HEK293 (cell line): ENCODE results near the gene ALS2CL.

ENCODE experiments used
- CTCF ChIA-PET: fragments of 350-600 bp; formaldehyde crosslinking; extraction: SDS; loops from one replicate; lab custom pipeline; 2021; ENCODE audit warnings: antibody characterized with exemption; lab: Yijun Ruan, JAX
- POLR2A ChIA-PET: fragments of 300-600 bp; formaldehyde crosslinking; extraction: SDS; loops from one replicate; lab custom pipeline; 2020; ENCODE audit warnings: antibody characterized with exemption, inconsistent platforms; lab: Yijun Ruan, JAX
- H3K27ac ChIP-seq: fragments of 200-500 bp; sonication (Bioruptor generic); 2 replicates; pipeline ENCODE4 v1.5.1; 2014; ENCODE audit warnings: low read depth, low read length, control low read depth, inconsistent platforms; ENCODE audit errors: extremely low read depth
- H3K36me3 ChIP-seq, 2 experiments: fragments of 200-500 bp in 1 of 2; sonication (Bioruptor generic) in 1 of 2; 1 replicate in 1 of 2; 2 replicates in 1 of 2; pipeline ENCODE4 v1.5.1; 2014 to 2017; ENCODE audit warnings: inconsistent platforms in 2 of 2, low read length in 2 of 2; ENCODE audit not compliant: control insufficient read depth in 2 of 2, insufficient read depth in 1 of 2
- H3K4me1 ChIP-seq: fragments of 200-500 bp; sonication (Bioruptor generic); 2 replicates; pipeline ENCODE4 v1.5.1; 2014; ENCODE audit warnings: mild to moderate bottlenecking, low read length, inconsistent platforms; ENCODE audit not compliant: control insufficient read depth, insufficient read depth
- H3K4me3 ChIP-seq: 2 replicates; pipeline ENCODE4 v1.5.1; 2011; ENCODE audit warnings: low read depth, mild to moderate bottlenecking, control low read depth, low read length, moderate library complexity
- H3K9me3 ChIP-seq: fragments of 200-500 bp; sonication (Bioruptor generic); 2 replicates; pipeline ENCODE4 v1.5.1; 2014; ENCODE audit warnings: low read depth, low read length, inconsistent platforms; ENCODE audit not compliant: control insufficient read depth, insufficient read depth
- BCL11A ChIP-seq: fragments of 450-650 bp; formaldehyde crosslinking; IDR thresholded peaks from 2 replicates; pipeline ENCODE4 v1.5.1; 2016; ENCODE audit warnings: low read depth, missing biosample characterization, missing genetic modification characterization
- EGR2 ChIP-seq: fragments of 450-650 bp; formaldehyde crosslinking; IDR thresholded peaks from 2 replicates; pipeline ENCODE4 v1.5.1; 2016; ENCODE audit warnings: low read depth, missing biosample characterization, missing genetic modification characterization
- KLF9 ChIP-seq: fragments of 450-650 bp; formaldehyde crosslinking; IDR thresholded peaks from 2 replicates; pipeline ENCODE4 v1.5.1; 2016; ENCODE audit warnings: missing biosample characterization, missing genetic modification characterization, low read depth
- OSR2 ChIP-seq: fragments of 450-650 bp; formaldehyde crosslinking; IDR thresholded peaks from 2 replicates; pipeline ENCODE4 v1.5.1; 2016; ENCODE audit warnings: missing biosample characterization, missing genetic modification characterization
- RBAK ChIP-seq: fragments of 450-650 bp; formaldehyde crosslinking; IDR thresholded peaks from 2 replicates; pipeline ENCODE4 v1.5.1; 2016; ENCODE audit warnings: missing biosample characterization, missing genetic modification characterization
- SCRT2 ChIP-seq: fragments of 450-650 bp; formaldehyde crosslinking; IDR thresholded peaks from 2 replicates; pipeline ENCODE4 v1.5.1; 2016; ENCODE audit warnings: missing biosample characterization, missing genetic modification characterization
- YY1 ChIP-seq: fragments of 450-650 bp; formaldehyde crosslinking; IDR thresholded peaks from 2 replicates; pipeline ENCODE4 v1.5.1; 2018; ENCODE audit warnings: missing biosample characterization, missing genetic modification characterization
- YY2 ChIP-seq: fragments of 450-650 bp; formaldehyde crosslinking; IDR thresholded peaks from 2 replicates; pipeline ENCODE4 v1.5.1; 2016; ENCODE audit warnings: missing biosample characterization, missing genetic modification characterization
- ZBTB48 ChIP-seq: fragments of 450-650 bp; formaldehyde crosslinking; IDR thresholded peaks from 2 replicates; pipeline ENCODE4 v1.5.1; 2016; ENCODE audit warnings: missing biosample characterization, missing genetic modification characterization
- ZFP41 ChIP-seq: fragments of 450-650 bp; formaldehyde crosslinking; IDR thresholded peaks from 2 replicates; pipeline ENCODE4 v1.5.1; 2016; ENCODE audit warnings: missing biosample characterization, missing genetic modification characterization, borderline replicate concordance
- ZNF121 ChIP-seq: fragments of 450-650 bp; formaldehyde crosslinking; IDR thresholded peaks from 2 replicates; pipeline ENCODE4 v1.5.1; 2016; ENCODE audit warnings: missing biosample characterization, missing genetic modification characterization
- ZNF16 ChIP-seq: fragments of 450-650 bp; formaldehyde crosslinking; IDR thresholded peaks from 2 replicates; pipeline ENCODE4 v1.5.1; 2016; ENCODE audit warnings: low read depth, missing biosample characterization, missing genetic modification characterization
- ZNF19 ChIP-seq: fragments of 450-650 bp; formaldehyde crosslinking; IDR thresholded peaks from 2 replicates; pipeline ENCODE4; 2016; ENCODE audit warnings: missing biosample characterization, missing genetic modification characterization, low read depth
- ZNF335 ChIP-seq: fragments of 450-650 bp; formaldehyde crosslinking; conservative IDR thresholded peaks from 2 replicates; pipeline ENCODE4 v1.5.1; 2016; ENCODE audit warnings: missing biosample characterization, missing genetic modification characterization
- ZNF404 ChIP-seq: fragments of 450-650 bp; formaldehyde crosslinking; IDR thresholded peaks from 2 replicates; pipeline ENCODE4 v1.5.1; 2017; ENCODE audit warnings: missing biosample characterization, missing genetic modification characterization
- ZNF555 ChIP-seq: fragments of 450-650 bp; formaldehyde crosslinking; conservative IDR thresholded peaks from 2 replicates; pipeline ENCODE4 v1.5.1; 2017; ENCODE audit warnings: missing biosample characterization, mild to moderate bottlenecking, missing genetic modification characterization, inconsistent platforms
- ZNF558 ChIP-seq: fragments of 450-650 bp; formaldehyde crosslinking; IDR thresholded peaks from 2 replicates; pipeline ENCODE4 v1.5.1; 2016; ENCODE audit warnings: missing biosample characterization, missing genetic modification characterization
- ZNF654 ChIP-seq: fragments of 450-650 bp; formaldehyde crosslinking; IDR thresholded peaks from 2 replicates; pipeline ENCODE4 v1.5.1; 2016; ENCODE audit warnings: low read depth, missing biosample characterization, missing genetic modification characterization
- ZNF707 ChIP-seq: fragments of 450-650 bp; formaldehyde crosslinking; IDR thresholded peaks from 2 replicates; pipeline ENCODE4 v1.5.1; 2016; ENCODE audit warnings: missing biosample characterization, missing genetic modification characterization
- ZNF785 ChIP-seq: fragments of 450-650 bp; formaldehyde crosslinking; IDR thresholded peaks from 2 replicates; pipeline ENCODE4 v1.5.1; 2016; ENCODE audit warnings: missing biosample characterization, missing genetic modification characterization
- ZXDB ChIP-seq: fragments of 450-650 bp; formaldehyde crosslinking; IDR thresholded peaks from 2 replicates; pipeline ENCODE4 v1.5.1; 2016; ENCODE audit warnings: missing biosample characterization, missing genetic modification characterization
- TF ChIP-seq, protein P1 (sequence below): fragments of 450-650 bp; formaldehyde crosslinking; IDR thresholded peaks from 2 replicates; pipeline ENCODE4 v1.5.1; 2016; ENCODE audit warnings: missing biosample characterization, missing genetic modification characterization
- TF ChIP-seq, protein P2 (sequence below): fragments of 450-650 bp; formaldehyde crosslinking; IDR thresholded peaks from 2 replicates; pipeline ENCODE4 v1.5.1; 2016; ENCODE audit warnings: missing biosample characterization, missing genetic modification characterization
- TF ChIP-seq, protein P3 (sequence below): fragments of 450-650 bp; formaldehyde crosslinking; IDR thresholded peaks from 2 replicates; pipeline ENCODE4 v1.5.1; 2016; ENCODE audit warnings: missing biosample characterization, missing genetic modification characterization, borderline replicate concordance
- TF ChIP-seq, protein P4 (sequence below): fragments of 450-650 bp; formaldehyde crosslinking; IDR thresholded peaks from 2 replicates; pipeline ENCODE4 v1.5.1; 2016; ENCODE audit warnings: missing biosample characterization, missing genetic modification characterization

ALS2CL gene

DNA sequence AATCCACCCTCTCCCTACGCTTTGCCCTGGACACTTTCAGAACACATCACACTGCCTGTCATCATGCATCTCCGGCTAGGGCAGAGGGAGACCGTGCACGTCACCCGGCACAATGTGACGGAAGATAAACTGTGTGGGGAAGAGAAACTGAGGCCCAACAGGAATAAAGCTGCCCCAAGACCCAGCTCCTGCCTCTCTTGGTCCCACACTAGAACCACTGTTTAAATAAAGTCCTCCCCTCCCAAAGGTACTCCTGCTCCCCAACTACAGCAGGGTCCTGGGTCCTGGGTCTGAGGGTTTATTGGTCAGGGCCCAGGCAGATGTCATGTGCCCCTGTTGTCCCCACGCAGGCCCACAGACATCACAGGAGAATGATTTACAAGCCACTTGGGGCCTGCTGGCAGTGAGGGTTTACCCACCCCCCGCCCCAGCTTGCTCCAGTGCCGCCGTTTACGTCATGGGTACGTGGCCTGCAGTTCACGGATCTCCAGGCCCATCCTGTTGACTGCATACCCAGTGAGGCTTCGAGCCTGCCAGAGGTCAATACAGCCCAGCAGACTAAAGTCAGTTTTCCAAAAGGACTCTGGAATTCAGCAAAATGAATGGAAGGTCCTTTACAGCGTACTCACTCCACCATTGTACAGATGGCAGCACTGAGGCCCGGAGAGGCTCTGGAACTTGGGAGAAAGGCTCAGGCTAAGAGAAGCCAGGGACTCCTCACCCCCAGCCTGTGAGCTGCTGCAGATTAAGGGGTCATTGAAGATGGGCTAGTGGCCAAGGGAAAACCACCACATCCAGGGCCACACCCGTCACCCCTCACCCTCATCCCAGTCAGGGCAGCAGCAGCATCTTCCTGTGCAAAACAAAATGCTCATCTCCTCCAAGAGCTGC, 23.2 kb downstream of the ALS2CL start (continued):
- TF ChIP-seq ZNF558 (no peak), ZNF785 (tag by site-specific recombination) (no peak), BCL11A (tag by site-specific recombination) (no peak), RBAK (tag by site-specific recombination) (no peak)
- TF ChIP-seq, protein P1, sequence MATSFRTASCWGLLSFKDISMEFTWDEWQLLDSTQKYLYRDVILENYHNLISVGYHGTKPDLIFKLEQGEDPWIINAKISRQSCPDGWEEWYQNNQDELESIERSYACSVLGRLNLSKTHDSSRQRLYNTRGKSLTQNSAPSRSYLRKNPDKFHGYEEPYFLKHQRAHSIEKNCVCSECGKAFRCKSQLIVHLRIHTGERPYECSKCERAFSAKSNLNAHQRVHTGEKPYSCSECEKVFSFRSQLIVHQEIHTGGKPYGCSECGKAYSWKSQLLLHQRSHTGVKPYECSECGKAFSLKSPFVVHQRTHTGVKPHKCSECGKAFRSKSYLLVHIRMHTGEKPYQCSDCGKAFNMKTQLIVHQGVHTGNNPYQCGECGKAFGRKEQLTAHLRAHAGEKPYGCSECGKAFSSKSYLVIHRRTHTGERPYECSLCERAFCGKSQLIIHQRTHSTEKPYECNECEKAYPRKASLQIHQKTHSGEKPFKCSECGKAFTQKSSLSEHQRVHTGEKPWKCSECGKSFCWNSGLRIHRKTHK: no peak
- TF ChIP-seq, protein P2, sequence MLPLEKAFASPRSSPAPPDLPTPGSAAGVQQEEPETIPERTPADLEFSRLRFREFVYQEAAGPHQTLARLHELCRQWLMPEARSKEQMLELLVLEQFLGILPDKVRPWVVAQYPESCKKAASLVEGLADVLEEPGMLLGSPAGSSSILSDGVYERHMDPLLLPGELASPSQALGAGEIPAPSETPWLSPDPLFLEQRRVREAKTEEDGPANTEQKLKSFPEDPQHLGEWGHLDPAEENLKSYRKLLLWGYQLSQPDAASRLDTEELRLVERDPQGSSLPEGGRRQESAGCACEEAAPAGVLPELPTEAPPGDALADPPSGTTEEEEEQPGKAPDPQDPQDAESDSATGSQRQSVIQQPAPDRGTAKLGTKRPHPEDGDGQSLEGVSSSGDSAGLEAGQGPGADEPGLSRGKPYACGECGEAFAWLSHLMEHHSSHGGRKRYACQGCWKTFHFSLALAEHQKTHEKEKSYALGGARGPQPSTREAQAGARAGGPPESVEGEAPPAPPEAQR (tag by site-specific recombination): no peak

DNA sequence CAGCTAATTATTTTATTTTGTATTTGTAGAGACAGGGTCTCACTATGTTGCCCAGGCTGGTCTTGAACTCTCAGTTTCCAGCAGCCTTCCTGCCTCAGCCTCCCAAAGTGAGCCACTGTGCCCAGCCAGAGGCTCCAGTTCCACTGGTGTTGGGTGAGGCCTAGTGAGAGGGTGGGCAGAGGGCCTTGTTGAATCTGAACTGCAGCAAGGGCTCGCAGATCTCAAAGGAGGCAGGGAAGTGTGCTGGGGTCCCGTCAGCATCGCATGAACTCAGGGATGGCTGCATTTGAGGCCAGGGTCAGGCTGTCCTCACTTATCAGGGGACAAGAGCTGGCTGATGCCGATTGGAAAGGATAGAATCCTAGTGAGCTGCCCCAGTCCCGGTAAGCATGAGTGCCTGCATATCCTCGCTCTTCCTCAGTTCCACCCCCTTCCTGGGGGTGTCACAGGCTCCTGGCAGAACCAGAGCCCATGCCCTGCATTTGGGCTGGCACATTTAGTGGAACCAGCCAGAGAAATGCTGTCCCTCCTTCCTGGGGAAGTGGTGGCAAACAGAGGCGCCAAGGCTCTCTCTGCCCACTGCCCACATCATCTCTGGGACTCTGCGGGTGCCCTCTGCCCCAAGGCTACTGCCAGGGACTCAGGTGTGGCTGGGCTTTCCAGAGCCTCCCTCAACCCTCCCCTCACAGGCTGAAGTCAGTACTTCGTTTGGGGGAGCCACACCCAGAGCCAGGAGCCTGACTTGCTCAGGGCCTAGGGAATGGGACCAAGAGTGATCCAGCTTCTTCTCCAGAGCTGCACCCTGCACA, 24.1 kb downstream of the ALS2CL start:
- Histone ChIP-seq H3K36me3 (no peaks in the 10 kb centered on the region), H3K27ac (no peak overlapping the region), H3K4me3 (no peak overlapping the region), H3K4me1 (no peaks in the 10 kb centered on the region), H3K9me3 (no peaks in the 10 kb centered on the region)
- POLR2A ChIA-PET: no interaction called here
- TF ChIP-seq, protein P3, sequence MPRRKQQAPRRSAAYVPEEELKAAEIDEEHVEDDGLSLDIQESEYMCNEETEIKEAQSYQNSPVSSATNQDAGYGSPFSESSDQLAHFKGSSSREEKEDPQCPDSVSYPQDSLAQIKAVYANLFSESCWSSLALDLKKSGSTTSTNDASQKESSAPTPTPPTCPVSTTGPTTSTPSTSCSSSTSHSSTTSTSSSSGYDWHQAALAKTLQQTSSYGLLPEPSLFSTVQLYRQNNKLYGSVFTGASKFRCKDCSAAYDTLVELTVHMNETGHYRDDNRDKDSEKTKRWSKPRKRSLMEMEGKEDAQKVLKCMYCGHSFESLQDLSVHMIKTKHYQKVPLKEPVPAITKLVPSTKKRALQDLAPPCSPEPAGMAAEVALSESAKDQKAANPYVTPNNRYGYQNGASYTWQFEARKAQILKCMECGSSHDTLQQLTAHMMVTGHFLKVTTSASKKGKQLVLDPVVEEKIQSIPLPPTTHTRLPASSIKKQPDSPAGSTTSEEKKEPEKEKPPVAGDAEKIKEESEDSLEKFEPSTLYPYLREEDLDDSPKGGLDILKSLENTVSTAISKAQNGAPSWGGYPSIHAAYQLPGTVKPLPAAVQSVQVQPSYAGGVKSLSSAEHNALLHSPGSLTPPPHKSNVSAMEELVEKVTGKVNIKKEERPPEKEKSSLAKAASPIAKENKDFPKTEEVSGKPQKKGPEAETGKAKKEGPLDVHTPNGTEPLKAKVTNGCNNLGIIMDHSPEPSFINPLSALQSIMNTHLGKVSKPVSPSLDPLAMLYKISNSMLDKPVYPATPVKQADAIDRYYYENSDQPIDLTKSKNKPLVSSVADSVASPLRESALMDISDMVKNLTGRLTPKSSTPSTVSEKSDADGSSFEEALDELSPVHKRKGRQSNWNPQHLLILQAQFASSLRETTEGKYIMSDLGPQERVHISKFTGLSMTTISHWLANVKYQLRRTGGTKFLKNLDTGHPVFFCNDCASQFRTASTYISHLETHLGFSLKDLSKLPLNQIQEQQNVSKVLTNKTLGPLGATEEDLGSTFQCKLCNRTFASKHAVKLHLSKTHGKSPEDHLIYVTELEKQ (tag by site-specific recombination): no peak
- no peak for TF ChIP-seq ZXDB (tag by site-specific recombination)
- TF ChIP-seq ZNF404 (tag by site-specific recombination): no peak
- no peak for TF ChIP-seq EGR2 (tag by site-specific recombination)
- no peak for TF ChIP-seq ZBTB48
- no peak for TF ChIP-seq ZNF335 (tag by site-specific recombination)
- no peak for TF ChIP-seq YY2 (tag by site-specific recombination)
- TF ChIP-seq, protein P4, sequence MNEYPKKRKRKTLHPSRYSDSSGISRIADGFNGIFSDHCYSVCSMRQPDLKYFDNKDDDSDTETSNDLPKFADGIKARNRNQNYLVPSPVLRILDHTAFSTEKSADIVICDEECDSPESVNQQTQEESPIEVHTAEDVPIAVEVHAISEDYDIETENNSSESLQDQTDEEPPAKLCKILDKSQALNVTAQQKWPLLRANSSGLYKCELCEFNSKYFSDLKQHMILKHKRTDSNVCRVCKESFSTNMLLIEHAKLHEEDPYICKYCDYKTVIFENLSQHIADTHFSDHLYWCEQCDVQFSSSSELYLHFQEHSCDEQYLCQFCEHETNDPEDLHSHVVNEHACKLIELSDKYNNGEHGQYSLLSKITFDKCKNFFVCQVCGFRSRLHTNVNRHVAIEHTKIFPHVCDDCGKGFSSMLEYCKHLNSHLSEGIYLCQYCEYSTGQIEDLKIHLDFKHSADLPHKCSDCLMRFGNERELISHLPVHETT (tag by site-specific recombination): no peak
- no peak for TF ChIP-seq ZNF19 (tag by site-specific recombination)
- TF ChIP-seq ZNF707 (tag by site-specific recombination): no peak
- no peak for TF ChIP-seq SCRT2 (tag by site-specific recombination)
- TF ChIP-seq ZNF785 (tag by site-specific recombination): no peak
- no peak for TF ChIP-seq ZFP41
- no peak for TF ChIP-seq ZNF654 (tag by site-specific recombination)
- no peak for TF ChIP-seq KLF9
- TF ChIP-seq ZNF121 (tag by site-specific recombination): no peak
- no peak for TF ChIP-seq OSR2 (tag by site-specific recombination)
- TF ChIP-seq YY1: no peak
- TF ChIP-seq ZNF555 (tag by site-specific recombination): no peak
- no peak for TF ChIP-seq ZNF16 (tag by site-specific recombination)
- CTCF ChIA-PET: no interaction called here
